GM23338 (cell line): ENCODE data around the gene ATP8B2. TPM values are rescaled to one million over a fixed set of nuclear protein-coding genes. Genes with fewer than 3 reads are reported as not detected.

Experiments used
- REST ChIP-seq: IDR thresholded peaks from one replicate; pipeline ENCODE4 v1.6.1; 2018; ENCODE audit warnings: antibody characterized with exemption; ENCODE audit not compliant: unreplicated experiment
- polyA plus RNA-seq: library from polyadenylated mRNA; unstranded; fragments of >200 nt; fragmentation: Nextera tagmentation; extraction: Ambion mirVana; gene quantifications from 2 replicates; pipeline ENCODE4 v1.2.1, GENCODE V29; 2016
- small RNA-seq: library from RNA; depleted of rRNA; stranded (forward); fragments of <200 nt; gene quantifications from one replicate; pipeline ENCODE3, GENCODE V24; 2014; ENCODE audit warnings: low replicate concordance
- total RNA-seq: library from RNA; depleted of rRNA; stranded (reverse); fragments of >200 nt; shearing (Covaris generic); gene quantifications from 2 replicates; pipeline ENCODE4 v1.2.3, GENCODE V29; 2014; rRNA removed

Gene ATP8B2
- total and polyA plus RNA-seq, 2 experiments from 2014 or later: 11.0 to 112 TPM

DNA sequence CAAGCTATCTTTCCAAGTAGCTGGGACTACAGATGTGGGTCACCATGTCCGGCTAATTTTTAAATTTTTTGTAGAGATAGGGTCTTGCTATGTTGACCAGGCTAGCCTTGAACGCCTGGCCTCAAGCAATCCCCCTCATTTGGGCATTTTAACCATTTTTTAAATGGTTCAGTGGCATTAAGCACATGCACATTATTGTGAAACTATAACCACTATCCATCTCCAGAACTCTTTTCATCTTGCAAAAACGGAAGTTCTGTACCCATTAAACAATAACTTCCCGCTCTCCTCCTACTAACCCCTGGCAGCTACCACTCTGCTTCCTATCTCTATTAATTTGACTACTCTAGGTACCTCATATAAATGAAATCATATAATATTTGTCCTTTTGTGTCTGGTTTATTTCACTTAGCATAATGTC, 75.1 kb downstream of the ATP8B2 start (continued):
- no peak for TF ChIP-seq REST

Small RNAs within 50 kb of the gene (small RNA-seq; reads per million reads assigned to genes)
- gene RF00273: 0.17 reads per million
- not detected for gene RNU6-121P
- not detected for gene RNU6-239P
- not detected for gene RNU7-57P

Other genes starting within 250 kb of the ATP8B2 start
- not detected in 2 replicates for gene NUP210L, start 170.5 kb upstream of the ATP8B2 start, total RNA-seq
- gene NUP210L, start 170.5 kb upstream of the ATP8B2 start, polyA plus RNA-seq: 0.10 and 0.19 TPM in 2 replicates
- 685 and 747 TPM in 2 replicates for gene TPM3, start 133.4 kb upstream of the ATP8B2 start, total RNA-seq
- 502 and 544 TPM in 2 replicates for gene TPM3, start 133.4 kb upstream of the ATP8B2 start, polyA plus RNA-seq
- not detected in 2 replicates for gene CFAP141, start 119.2 kb upstream of the ATP8B2 start, total RNA-seq
- gene CFAP141, start 119.2 kb upstream of the ATP8B2 start, polyA plus RNA-seq: not detected in 2 replicates
- 157 and 164 TPM in 2 replicates for gene UBAP2L, start 104.6 kb upstream of the ATP8B2 start, total RNA-seq
- gene UBAP2L, start 104.6 kb upstream of the ATP8B2 start, polyA plus RNA-seq: 94.9 and 98.5 TPM in 2 replicates
- 72.0 and 73.2 TPM in 2 replicates for gene HAX1, start 52.9 kb upstream of the ATP8B2 start, total RNA-seq
- gene HAX1, start 52.9 kb upstream of the ATP8B2 start, polyA plus RNA-seq: 92.0 and 92.5 TPM in 2 replicates
- not detected in 2 replicates for gene AQP10, start 4.4 kb upstream of the ATP8B2 start, total RNA-seq
- not detected in 2 replicates for gene AQP10, start 4.4 kb upstream of the ATP8B2 start, polyA plus RNA-seq
- 3.2 and 13.8 TPM in 2 replicates for gene IL6R, start 79.8 kb downstream of the ATP8B2 start, total RNA-seq
- 1.0 and 1.2 TPM in 2 replicates for gene IL6R, start 79.8 kb downstream of the ATP8B2 start, polyA plus RNA-seq
- not detected in 2 replicates for gene TDRD10, start 176.7 kb downstream of the ATP8B2 start, total RNA-seq
- gene TDRD10, start 176.7 kb downstream of the ATP8B2 start, polyA plus RNA-seq: 0.19 and 0.29 TPM in 2 replicates
- 0.43 and 0.69 TPM in 2 replicates for gene SHE, start 176.9 kb downstream of the ATP8B2 start, total RNA-seq
- 0.16 and 0.23 TPM in 2 replicates for gene SHE, start 176.9 kb downstream of the ATP8B2 start, polyA plus RNA-seq
- gene UBE2Q1, start 233.1 kb downstream of the ATP8B2 start, total RNA-seq: 27.3 and 33.0 TPM in 2 replicates
- gene UBE2Q1, start 233.1 kb downstream of the ATP8B2 start, polyA plus RNA-seq: 15.5 and 18.4 TPM in 2 replicates
- 3.6 and 5.3 TPM in 2 replicates for gene CHRNB2, start 242.3 kb downstream of the ATP8B2 start, total RNA-seq
- 0.73 and 0.92 TPM in 2 replicates for gene CHRNB2, start 242.3 kb downstream of the ATP8B2 start, polyA plus RNA-seq